HUES64 (cell line): ENCODE results near the gene BAIAP2.

Experiments
- H3K27ac ChIP-seq: 2 replicates; pipeline ENCODE4 v1.7.0; 2013; ENCODE audit warnings: low read depth, low read length, inconsistent platforms
- H3K27me3 ChIP-seq: 2 replicates; pipeline ENCODE4 v1.6.1; 2013; ENCODE audit warnings: mild to moderate bottlenecking, low read length; ENCODE audit not compliant: insufficient read depth
- H3K36me3 ChIP-seq: 2 replicates; pipeline ENCODE4 v1.6.1; 2013; ENCODE audit warnings: mild to moderate bottlenecking, low read length; ENCODE audit not compliant: insufficient read depth
- H3K4me1 ChIP-seq: 2 replicates; pipeline ENCODE4 v1.6.1; 2013; ENCODE audit warnings: mild to moderate bottlenecking, low read length, moderate library complexity; ENCODE audit not compliant: insufficient read depth
- H3K4me3 ChIP-seq: 2 replicates; pipeline ENCODE4 v1.5.1; 2013; ENCODE audit warnings: mild to moderate bottlenecking, low read length, moderate library complexity
- H3K9ac ChIP-seq: 2 replicates; pipeline ENCODE4 v1.6.1; 2013; ENCODE audit warnings: mild to moderate bottlenecking, low read depth, low read length
- H3K9me3 ChIP-seq: 2 replicates; pipeline ENCODE4 v1.6.1; 2013; ENCODE audit warnings: low read depth, low read length; ENCODE audit not compliant: insufficient read depth
- WGBS: fragments of 150-250, 120-280 bp; methylation state at CpG from one replicate; pipeline ENCODE4 v1.1.7; 2013; ENCODE audit warnings: missing lambda C conversion rate; 5-methylcytosine and 5-hydroxymethylcytosine counted together

Gene BAIAP2

DNA sequence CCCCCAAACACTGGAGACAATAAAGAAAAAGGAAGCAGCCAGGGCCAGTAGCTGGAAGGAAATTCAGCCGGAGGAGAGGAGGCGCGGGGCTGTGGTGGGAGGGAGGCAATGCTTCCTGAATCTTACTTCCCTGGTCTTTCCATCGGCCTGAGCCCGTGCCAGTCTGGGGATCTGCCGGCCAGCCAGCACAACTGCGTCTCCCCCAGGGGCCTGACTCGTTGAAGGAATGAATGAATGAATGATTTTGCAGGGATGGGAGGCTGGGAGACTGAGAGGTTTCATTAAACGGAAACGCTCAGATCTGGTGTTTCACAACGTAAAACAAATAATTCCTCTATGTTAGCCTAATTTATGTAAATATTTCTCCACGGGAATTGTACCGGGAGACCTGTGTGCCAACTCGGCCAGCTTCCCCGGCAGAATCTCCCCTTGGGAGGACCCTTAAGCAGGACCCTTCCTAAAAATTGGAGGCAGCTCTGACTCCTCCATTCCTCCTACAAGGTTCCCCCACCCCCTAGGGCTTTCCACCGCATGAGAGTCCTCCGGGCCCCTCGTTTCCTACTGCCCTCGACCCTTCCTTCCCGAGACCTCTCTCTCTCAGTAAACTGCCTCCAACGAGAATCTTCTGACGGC lies 1.3 kb upstream of the BAIAP2 start:
- H3K9me3 ChIP-seq = no peaks in the 10 kb centered on the region
- H3K4me3 ChIP-seq = peak overlapping the region; percentile 57
- H3K9ac ChIP-seq = peak overlapping the region; percentile 15; the same call in 1 of the 2 replicates
- 0 out of 2 replicates have a peak, but pooled peaks cover 4% of the 10 kb centered on the region for H3K4me1 ChIP-seq
- WGBS = 14% methylated on average over 19 of the region's 22 CpGs
- H3K27ac ChIP-seq = no peak overlapping the region
- peaks cover 19% of the 10 kb centered on the region for H3K27me3 ChIP-seq
- no peaks in the 10 kb centered on the region for H3K36me3 ChIP-seq

DNA sequence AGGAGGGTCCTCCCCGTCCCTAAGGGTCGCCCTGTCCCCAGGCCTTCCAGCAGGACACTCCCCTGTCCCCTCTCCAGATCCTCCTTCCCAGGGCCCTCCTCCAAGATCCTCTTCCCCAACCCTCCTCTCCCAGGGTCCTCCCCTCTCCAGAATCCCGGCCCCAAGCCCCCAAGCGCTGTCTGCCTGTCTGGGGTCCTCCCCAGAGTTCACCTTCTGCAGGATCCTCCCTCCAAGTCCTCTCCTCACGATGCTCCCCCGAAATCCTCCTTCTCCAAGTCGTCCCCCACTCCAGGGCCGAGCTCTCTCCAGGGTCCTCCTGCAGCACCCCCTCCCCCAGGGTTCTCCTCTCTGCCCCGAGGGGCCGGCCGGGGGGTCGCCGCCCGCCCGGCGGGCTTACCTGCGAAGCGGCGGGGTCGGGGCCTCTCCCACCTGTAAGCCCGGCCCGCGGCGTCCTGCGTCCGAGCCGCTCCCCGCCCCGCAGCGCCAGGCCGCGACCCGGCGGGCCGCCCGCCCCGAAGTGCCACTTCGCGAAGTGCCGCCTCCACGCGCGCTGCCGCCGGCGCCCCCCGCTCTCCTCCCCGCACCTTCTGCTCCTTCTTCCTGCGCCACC lies 678 bp upstream of the BAIAP2 start:
- no peak overlapping the region for H3K27ac ChIP-seq
- no peaks in the 10 kb centered on the region for H3K36me3 ChIP-seq
- H3K9me3 ChIP-seq = no peaks in the 10 kb centered on the region
- H3K9ac ChIP-seq = peak overlapping the region; percentile 15; the same call in 1 of the 2 replicates
- H3K4me1 ChIP-seq = 0 out of 2 replicates have a peak, but pooled peaks cover 4% of the 10 kb centered on the region
- under 1% methylated on average over 48 of the region's 49 CpGs for WGBS
- H3K4me3 ChIP-seq = peak overlapping the region; percentile 57
- H3K27me3 ChIP-seq = peaks cover 19% of the 10 kb centered on the region

- H3K27me3 ChIP-seq = peaks cover 19% of the 10 kb centered on the region
- no peak overlapping the region for H3K27ac ChIP-seq
- H3K9ac ChIP-seq = peak overlapping the region; percentile 84
- peaks cover 7% of the 10 kb centered on the region; the same call in 1 of the 2 replicates for H3K4me1 ChIP-seq
- no peaks in the 10 kb centered on the region for H3K9me3 ChIP-seq
- 4% methylated on average over 66 of the region's 66 CpGs for WGBS
- no peaks in the 10 kb centered on the region for H3K36me3 ChIP-seq
- H3K4me3 ChIP-seq = peak overlapping the region; percentile 91
Observed at GRCh38 chr17:81035521-81036196, 708 bp downstream of the BAIAP2 start.

GRCh38 chr17:81036197-81036941 lies 1.4 kb downstream of the BAIAP2 start:
- 83% methylated on average over 24 of the region's 24 CpGs for WGBS
- Histone ChIP-seq H3K9me3 (no peaks in the 10 kb centered on the region), H3K27ac (no peak overlapping the region), H3K4me1 (peaks cover 8% of the 10 kb centered on the region; the same call in 1 of the 2 replicates), H3K27me3 (peaks cover 19% of the 10 kb centered on the region), H3K9ac (no peak overlapping the region; the same call in 1 of the 2 replicates), H3K4me3 (peak overlapping the region; percentile 91), H3K36me3 (no peaks in the 10 kb centered on the region)

DNA sequence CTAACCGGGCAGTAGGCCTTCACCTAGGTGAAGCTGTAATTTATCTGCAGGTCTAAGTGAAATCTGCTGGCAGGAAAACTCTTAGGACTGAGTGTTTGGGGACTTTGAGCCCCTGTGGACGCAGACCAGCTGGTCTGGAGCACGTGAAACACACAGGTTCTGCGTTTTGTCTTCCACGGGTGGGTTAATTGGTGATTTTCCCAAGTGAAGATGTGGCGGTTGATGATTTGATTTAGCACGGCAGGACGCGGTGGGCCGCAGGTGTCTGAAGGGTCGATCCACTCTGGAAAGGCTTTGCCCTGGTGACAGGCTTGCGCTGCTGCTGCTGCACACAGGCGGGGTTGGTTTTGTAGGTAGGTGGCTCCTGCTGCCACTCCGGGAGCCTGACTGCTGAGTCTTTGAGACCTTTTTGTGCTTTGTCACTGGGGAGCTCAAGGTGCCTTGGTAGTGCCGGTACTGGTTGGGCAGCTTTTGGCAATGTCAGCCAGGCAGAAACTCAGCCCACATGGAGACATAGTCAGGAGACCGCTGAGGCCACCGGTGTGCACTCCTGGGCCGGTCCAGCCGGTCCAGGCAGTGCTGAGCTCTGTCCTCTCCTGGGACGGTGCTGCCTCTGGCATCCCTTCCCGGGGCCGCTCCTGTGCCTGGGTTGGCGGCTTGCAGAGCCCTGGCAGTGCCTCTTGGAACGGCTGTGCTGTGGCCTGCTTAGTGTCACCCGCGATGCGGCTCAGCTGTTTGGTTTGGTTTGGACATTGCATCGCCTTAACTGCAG lies 2.3 kb downstream of the BAIAP2 start:
- Histone ChIP-seq H3K4me1 (peaks cover 8% of the 10 kb centered on the region; the same call in 1 of the 2 replicates), H3K27ac (no peak overlapping the region), H3K9ac (no peak overlapping the region), H3K4me3 (no peak overlapping the region), H3K36me3 (no peaks in the 10 kb centered on the region), H3K9me3 (no peaks in the 10 kb centered on the region), H3K27me3 (peaks cover 19% of the 10 kb centered on the region)
- WGBS = 92% methylated on average over 28 of the region's 28 CpGs

GRCh38 chr17:81037798-81038733 lies 3.1 kb downstream of the BAIAP2 start:
- no peak overlapping the region for H3K4me3 ChIP-seq
- H3K9me3 ChIP-seq = no peaks in the 10 kb centered on the region
- peaks cover 8% of the 10 kb centered on the region; the same call in 1 of the 2 replicates for H3K4me1 ChIP-seq
- WGBS = 92% methylated on average over 30 of the region's 30 CpGs
- H3K27me3 ChIP-seq = peaks cover 18% of the 10 kb centered on the region
- H3K9ac ChIP-seq = no peak overlapping the region; the same call in 1 of the 2 replicates
- H3K36me3 ChIP-seq = no peaks in the 10 kb centered on the region
- H3K27ac ChIP-seq = no peak overlapping the region

DNA sequence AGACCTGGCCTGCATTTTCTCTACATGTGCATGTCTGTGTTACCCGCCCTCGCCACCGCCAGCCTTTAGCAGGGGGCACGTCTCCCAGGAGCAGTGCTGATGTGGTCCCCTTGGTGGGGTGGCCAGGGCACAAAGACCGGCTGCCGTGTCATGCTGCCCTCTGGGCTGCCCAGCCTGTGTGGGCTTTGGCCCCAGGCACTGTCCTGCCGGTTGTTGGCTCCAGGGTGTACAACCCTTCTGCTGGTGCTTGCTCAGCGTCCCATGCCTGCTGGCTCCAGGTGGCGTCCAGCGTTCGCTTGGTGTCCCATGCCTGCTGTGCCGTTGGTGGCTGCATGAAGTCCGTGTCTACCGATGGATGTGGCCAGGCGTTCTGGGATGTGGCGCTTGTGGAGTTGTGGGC lies 4.1 kb downstream of the BAIAP2 start:
- Histone ChIP-seq H3K4me1 (peaks cover 8% of the 10 kb centered on the region; the same call in 1 of the 2 replicates), H3K9ac (no peak overlapping the region), H3K36me3 (no peaks in the 10 kb centered on the region), H3K27ac (no peak overlapping the region), H3K27me3 (peaks cover 8% of the 10 kb centered on the region), H3K4me3 (no peak overlapping the region), H3K9me3 (no peaks in the 10 kb centered on the region)
- WGBS = 92% methylated on average over 16 of the region's 16 CpGs

GRCh38 chr17:81039854-81040758 lies 5.2 kb downstream of the BAIAP2 start:
- no peaks in the 10 kb centered on the region for H3K36me3 ChIP-seq
- no peak overlapping the region for H3K9ac ChIP-seq
- 87% methylated on average over 28 of the region's 28 CpGs for WGBS
- H3K4me1 ChIP-seq = peaks cover 8% of the 10 kb centered on the region; the same call in 1 of the 2 replicates
- H3K9me3 ChIP-seq = no peaks in the 10 kb centered on the region
- no peak overlapping the region for H3K4me3 ChIP-seq
- H3K27ac ChIP-seq = 0 out of 2 replicates have a peak overlapping the region, but pooled peaks have one; percentile 24
- peaks cover 8% of the 10 kb centered on the region for H3K27me3 ChIP-seq

DNA sequence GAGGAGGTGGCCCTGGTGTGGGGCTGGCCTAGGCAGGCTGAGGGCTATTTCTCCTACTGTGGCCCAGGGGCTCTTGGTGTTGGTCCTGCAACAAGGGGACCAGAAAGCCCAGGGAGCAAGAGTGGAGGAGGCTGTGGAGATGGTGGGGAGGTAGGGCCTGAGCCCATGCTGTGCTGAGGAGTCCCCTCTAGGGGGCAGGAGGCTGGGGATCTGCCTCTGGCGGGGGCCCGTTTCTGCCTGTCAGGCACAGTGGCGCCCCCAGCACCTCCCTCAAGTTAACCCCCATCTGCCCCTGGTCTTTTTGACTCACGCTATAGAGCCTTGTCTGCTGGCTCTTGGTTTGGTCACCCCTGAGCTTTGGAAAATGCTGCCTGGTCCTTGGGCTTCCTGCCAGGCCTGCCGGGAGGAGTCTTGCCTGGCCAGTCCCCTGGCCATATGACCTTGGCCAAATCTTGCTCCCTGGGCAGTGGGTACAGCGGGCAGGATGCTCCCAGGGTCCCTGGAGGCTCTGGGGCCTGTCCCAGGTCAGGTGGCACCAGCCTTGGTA lies 5.9 kb downstream of the BAIAP2 start:
- no peak overlapping the region for H3K9ac ChIP-seq
- H3K27ac ChIP-seq = 0 out of 2 replicates have a peak overlapping the region, but pooled peaks have one; percentile 24
- H3K27me3 ChIP-seq = peaks cover 6% of the 10 kb centered on the region
- no peaks in the 10 kb centered on the region for H3K36me3 ChIP-seq
- peaks cover 8% of the 10 kb centered on the region; the same call in 1 of the 2 replicates for H3K4me1 ChIP-seq
- H3K9me3 ChIP-seq = no peaks in the 10 kb centered on the region
- 74% methylated on average over 6 of the region's 6 CpGs for whole genome bisulfite sequencing
- no peak overlapping the region for H3K4me3 ChIP-seq
